KMS-11 (cell line): ENCODE measurements around the gene ZFR2.

Experiments
- H2AFZ ChIP-seq: fragments of 200-600 bp; sonication (generic); 2 replicates; pipeline ENCODE4 v1.6.1; 2016; ENCODE audit warnings: antibody characterized with exemption, mixed run types, low read depth
- H3K27ac ChIP-seq: fragments of 200-600 bp; sonication (generic); 2 replicates; pipeline ENCODE4 v1.6.1; 2016; ENCODE audit warnings: mild to moderate bottlenecking, mixed run types
- H3K27me3 ChIP-seq: fragments of 200-600 bp; sonication (generic); 2 replicates; pipeline ENCODE4 v1.6.1; 2017; ENCODE audit warnings: mild to moderate bottlenecking, low read depth, mixed run types, moderate library complexity; ENCODE audit not compliant: insufficient read depth
- H3K36me3 ChIP-seq: fragments of 200-600 bp; sonication (generic); 2 replicates; pipeline ENCODE4 v1.6.1; 2017; ENCODE audit warnings: mild to moderate bottlenecking, mixed run types; ENCODE audit not compliant: insufficient read depth
- H3K4me1 ChIP-seq: fragments of 200-600 bp; sonication (generic); 2 replicates; pipeline ENCODE4 v1.6.1; 2016; ENCODE audit warnings: mild to moderate bottlenecking, low read depth, mixed run types; ENCODE audit not compliant: poor library complexity, severe bottlenecking
- H3K4me2 ChIP-seq: fragments of 200-600 bp; sonication (generic); 2 replicates; pipeline ENCODE4 v1.7.0; 2016; ENCODE audit warnings: mild to moderate bottlenecking, mixed run types
- H3K4me3 ChIP-seq: fragments of 200-600 bp; sonication (generic); IDR thresholded peaks from 2 replicates; pipeline ENCODE4 v1.6.1; 2017; ENCODE audit warnings: low read depth, low read length, mixed read lengths; ENCODE audit not compliant: insufficient read depth
- H3K79me2 ChIP-seq: fragments of 200-600 bp; sonication (generic); 2 replicates; pipeline ENCODE4 v1.6.1; 2016; ENCODE audit warnings: low read depth, mixed run types; ENCODE audit not compliant: insufficient read depth
- H3K9ac ChIP-seq: fragments of 200-600 bp; sonication (generic); 2 replicates; pipeline ENCODE4 v1.6.1; 2016; ENCODE audit warnings: mild to moderate bottlenecking, mixed run types
- H4K20me1 ChIP-seq: fragments of 200-600 bp; sonication (generic); 2 replicates; pipeline ENCODE4 v1.6.1; 2016; ENCODE audit warnings: mild to moderate bottlenecking, mixed run types; ENCODE audit not compliant: insufficient read depth
- TF ChIP-seq, protein P1 (sequence below): fragments of 200-600 bp; sonication (generic); conservative IDR thresholded peaks from 2 replicates; pipeline ENCODE4 v1.6.1; 2017; ENCODE audit warnings: low read depth, mild to moderate bottlenecking, antibody characterized with exemption, low read length, moderate library complexity, mixed read lengths

The ZFR2 gene

DNA sequence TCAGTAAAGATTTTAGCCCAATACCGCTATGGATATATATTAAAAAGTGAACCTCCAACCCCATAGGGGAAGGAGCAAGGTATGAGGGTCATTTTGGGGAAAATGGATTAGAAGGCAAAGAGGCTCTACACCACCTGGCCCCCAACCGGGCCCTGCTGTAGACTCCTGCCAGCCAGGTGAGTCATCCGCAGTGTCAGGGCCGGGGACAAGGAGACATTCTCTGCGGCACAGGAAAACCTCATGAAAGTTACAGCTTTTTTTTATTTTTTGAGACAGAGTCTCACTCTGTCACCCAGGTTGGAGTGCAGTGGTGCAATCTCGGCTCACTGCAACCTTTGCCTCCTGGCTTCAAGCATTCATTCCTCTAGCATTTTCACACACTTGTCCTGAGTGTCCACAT lies 32.0 kb downstream of the ZFR2 start:
- Histone ChIP-seq H3K4me3 (no peak overlapping the region), H3K4me2 (no peak overlapping the region), H3K9ac (no peak overlapping the region), H3K36me3 (no peaks in the 10 kb centered on the region), H3K27ac (no peak overlapping the region), H3K27me3 (peaks cover 86% of the 10 kb centered on the region), H4K20me1 (no peaks in the 10 kb centered on the region), H3K79me2 (no peaks in the 10 kb centered on the region), H3K4me1 (no peaks in the 10 kb centered on the region), H2AFZ (no peak overlapping the region)
- TF ChIP-seq, protein P1, sequence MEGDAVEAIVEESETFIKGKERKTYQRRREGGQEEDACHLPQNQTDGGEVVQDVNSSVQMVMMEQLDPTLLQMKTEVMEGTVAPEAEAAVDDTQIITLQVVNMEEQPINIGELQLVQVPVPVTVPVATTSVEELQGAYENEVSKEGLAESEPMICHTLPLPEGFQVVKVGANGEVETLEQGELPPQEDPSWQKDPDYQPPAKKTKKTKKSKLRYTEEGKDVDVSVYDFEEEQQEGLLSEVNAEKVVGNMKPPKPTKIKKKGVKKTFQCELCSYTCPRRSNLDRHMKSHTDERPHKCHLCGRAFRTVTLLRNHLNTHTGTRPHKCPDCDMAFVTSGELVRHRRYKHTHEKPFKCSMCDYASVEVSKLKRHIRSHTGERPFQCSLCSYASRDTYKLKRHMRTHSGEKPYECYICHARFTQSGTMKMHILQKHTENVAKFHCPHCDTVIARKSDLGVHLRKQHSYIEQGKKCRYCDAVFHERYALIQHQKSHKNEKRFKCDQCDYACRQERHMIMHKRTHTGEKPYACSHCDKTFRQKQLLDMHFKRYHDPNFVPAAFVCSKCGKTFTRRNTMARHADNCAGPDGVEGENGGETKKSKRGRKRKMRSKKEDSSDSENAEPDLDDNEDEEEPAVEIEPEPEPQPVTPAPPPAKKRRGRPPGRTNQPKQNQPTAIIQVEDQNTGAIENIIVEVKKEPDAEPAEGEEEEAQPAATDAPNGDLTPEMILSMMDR, result no peak

DNA sequence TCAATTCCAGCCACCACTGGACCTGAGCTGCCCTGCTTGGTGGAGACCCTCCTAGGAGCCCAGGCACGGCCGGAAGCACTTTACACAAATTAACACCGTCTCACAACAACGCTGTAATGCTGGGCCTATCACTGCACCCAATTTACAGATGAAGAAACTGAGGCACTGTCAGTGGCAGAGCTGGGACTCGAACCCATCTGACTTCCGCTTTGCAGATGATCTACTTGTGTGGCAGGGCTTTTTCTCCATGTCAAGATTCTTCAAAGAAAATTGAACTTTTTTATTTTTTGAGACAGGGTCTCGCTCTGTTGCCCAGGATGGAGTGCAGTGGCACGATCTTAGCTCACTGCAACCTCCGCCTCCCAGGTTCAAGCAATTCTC lies 33.8 kb downstream of the ZFR2 start:
- Histone ChIP-seq H3K9ac (no peak overlapping the region), H3K4me2 (no peak overlapping the region)

DNA sequence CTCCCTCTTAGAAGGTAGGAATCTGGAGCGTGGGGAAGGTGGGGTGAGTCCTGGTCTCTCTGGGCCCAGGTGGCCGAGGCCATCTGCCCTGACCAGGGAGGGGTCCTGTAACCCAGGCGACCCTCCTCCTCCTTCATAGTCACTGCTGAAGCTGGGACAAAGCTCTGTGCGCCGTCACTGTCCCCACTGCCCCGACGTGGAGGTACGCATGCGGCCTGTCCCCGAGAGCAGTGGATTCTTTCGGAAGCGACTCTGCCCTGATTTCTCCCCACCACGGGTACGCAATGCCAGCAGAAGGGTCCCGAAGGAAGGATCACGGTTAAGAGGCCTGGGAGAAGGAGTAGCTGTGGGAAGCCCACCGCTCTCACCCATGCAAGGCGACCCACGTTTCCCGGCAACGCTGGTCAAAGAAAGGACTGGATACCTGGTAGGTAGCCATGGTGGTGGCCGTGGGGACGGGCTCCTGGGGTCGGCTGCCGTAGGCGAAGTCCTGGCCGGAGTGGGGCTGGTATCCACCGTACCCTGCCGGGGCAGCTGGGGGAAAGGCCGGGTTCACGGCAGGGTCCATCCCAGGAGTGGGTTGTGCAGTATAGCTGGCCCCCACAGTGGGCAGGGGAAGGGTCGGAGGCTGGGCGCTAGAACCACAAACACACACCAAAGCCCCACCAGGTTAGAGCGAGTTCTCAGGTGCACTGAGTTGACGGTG lies 34.3 kb downstream of the ZFR2 start:
- Histone ChIP-seq H3K9ac (no peak overlapping the region), H2AFZ (no peak overlapping the region), H4K20me1 (no peaks in the 10 kb centered on the region), H3K4me3 (no peak overlapping the region), H3K36me3 (no peaks in the 10 kb centered on the region), H3K4me2 (no peak overlapping the region), H3K79me2 (no peaks in the 10 kb centered on the region), H3K27me3 (peaks cover 81% of the 10 kb centered on the region), H3K4me1 (no peaks in the 10 kb centered on the region), H3K27ac (no peak overlapping the region)
- TF ChIP-seq, protein P1, result no peak

More for the DNA sequence above, 33.8 kb downstream of the ZFR2 start:
- Histone ChIP-seq H3K4me1 (no peaks in the 10 kb centered on the region), H3K36me3 (no peaks in the 10 kb centered on the region), H4K20me1 (no peaks in the 10 kb centered on the region), H3K79me2 (no peaks in the 10 kb centered on the region), H2AFZ (no peak overlapping the region), H3K27ac (no peak overlapping the region), H3K4me3 (no peak overlapping the region), H3K27me3 (peaks cover 81% of the 10 kb centered on the region)
- TF ChIP-seq, protein P1, result no peak

DNA sequence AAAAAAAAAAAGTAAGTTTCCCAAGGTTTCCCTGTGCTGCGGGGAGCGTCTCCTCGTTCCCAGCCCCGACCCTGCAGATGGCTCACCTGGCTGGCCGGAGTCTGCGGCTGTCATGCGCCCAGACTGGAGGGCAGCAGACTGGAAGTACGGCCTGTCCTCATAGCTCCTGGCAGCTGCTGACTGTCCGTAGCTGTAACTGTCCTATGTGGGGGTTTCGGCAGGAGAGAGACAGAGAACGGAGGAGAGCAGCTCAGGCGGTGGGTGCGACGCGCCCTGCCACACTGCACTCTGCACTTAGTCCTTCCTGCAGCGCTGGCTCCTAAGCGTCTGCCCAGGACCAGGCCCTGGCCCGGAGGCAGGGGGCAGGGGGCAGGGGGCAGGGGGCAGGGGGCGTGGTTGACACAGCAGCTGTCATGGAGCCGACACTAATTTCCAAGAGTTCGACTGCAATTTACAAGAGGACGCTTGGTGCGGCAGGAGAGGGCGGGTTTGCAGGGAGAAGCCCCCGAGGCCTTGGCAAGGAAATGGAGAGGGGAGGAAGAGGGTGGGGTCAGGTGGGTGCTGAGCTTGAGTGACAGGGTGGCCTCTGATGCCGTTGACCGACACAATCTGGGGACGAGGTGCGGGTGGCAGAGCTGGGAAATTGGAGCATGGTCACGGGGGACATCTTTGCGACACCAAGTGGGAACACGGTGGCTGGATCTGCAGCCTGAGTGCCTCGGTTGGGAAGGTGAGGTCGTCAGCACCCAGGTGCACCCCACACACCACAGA lies 35.1 kb downstream of the ZFR2 start:
- Histone ChIP-seq H3K79me2 (no peaks in the 10 kb centered on the region), H2AFZ (no peak overlapping the region), H3K27me3 (peaks cover 81% of the 10 kb centered on the region), H3K4me1 (no peaks in the 10 kb centered on the region), H3K4me3 (no peak overlapping the region), H3K36me3 (no peaks in the 10 kb centered on the region), H4K20me1 (no peaks in the 10 kb centered on the region), H3K27ac (no peak overlapping the region), H3K9ac (no peak overlapping the region), H3K4me2 (no peak overlapping the region)
- TF ChIP-seq, protein P1, result no peak
